Right lobe of liver (tissue), 6 donors: ENCODE results near the gene DQX1. TPM values are rescaled to one million over a fixed set of nuclear protein-coding genes. Genes with fewer than 3 reads are reported as not detected.
A peak's percentile ranks its signal among the peaks of the same experiment; 100 is the strongest.

Experiments used
- ATAC-seq, 4 donors: fragments of 200-7000 bp; cut with Tn5 transposase; one replicate each; pipeline ENCODE4 v1.9.1; 2020; ENCODE audit warnings: mild to moderate bottlenecking in 4 of 4, moderate library complexity in 4 of 4
- DNase-seq, 3 donors: peaks; one replicate each; pipeline ENCODE4 v3.0.0-alpha.2; 2020
- H3K27ac ChIP-seq, 3 donors: fragments of 200-600 bp; one replicate each; pipeline ENCODE4 v1.8.0; 2022
- H3K27me3 ChIP-seq, 2 donors: fragments of 200-600 bp; one replicate each; pipeline ENCODE4 v1.8.0; 2022
- H3K36me3 ChIP-seq, 4 donors: fragments of 200-600 bp; sonication (generic) in 1 of 4; one replicate each; pipeline versions ENCODE4 v1.5.1 to v1.8.0; 2017 to 2022; ENCODE audit warnings: control low read depth in 1 of 4
- H3K4me1 ChIP-seq, 4 donors: fragments of 200-600 bp; sonication (generic) in 1 of 4; one replicate each; pipeline versions ENCODE4 v1.5.1 to v1.8.0; 2017 to 2022; ENCODE audit warnings: control low read depth in 1 of 4
- H3K4me3 ChIP-seq, 3 donors: fragments of 200-600 bp; one replicate each; pipeline ENCODE4 v1.8.0; 2022
- H3K9me3 ChIP-seq, 4 donors: fragments of 200-600 bp; sonication (generic) in 1 of 4; one replicate each; pipeline versions ENCODE4 v1.5.1 to v1.8.0; 2017 to 2022; ENCODE audit warnings: control low read depth in 1 of 4
- POLR2A ChIP-seq: fragments of 450-650 bp; IDR thresholded peaks from one replicate; pipeline ENCODE4 v1.6.1; 2017; ENCODE audit warnings: antibody characterized with exemption, mild to moderate bottlenecking
- WGBS: methylation state at CpG from one replicate; pipeline ENCODE4 v1.1.6; 2018; ENCODE audit warnings: low coverage, low lambda C conversion rate; ENCODE audit not compliant: insufficient coverage; ENCODE audit errors: missing lambda C conversion rate; 5-methylcytosine and 5-hydroxymethylcytosine counted together
- intact Hi-C, 2 donors: fragments of 100-400 bp; cut with DNase I; formaldehyde crosslinking; loops; one replicate each; pipeline versions ENCODE4 v1.11.2 to v1.14.1; 2022
- total RNA-seq, 6 experiments: library from RNA; depleted of rRNA in 2 of 6; stranded (reverse); fragments of >200 nt in 2 of 6; fragmentation: NEBNext Ultra II Directional in 3 of 6; extraction: Animal tissue kit (Norgen Biotek cat#: 25700) in 3 of 6; gene quantifications; one replicate each; pipeline versions ENCODE4 v1.1.0 to v1.2.4, GENCODE V29; 2016 to 2023
- TF ChIP-seq, protein P1 (sequence below), 4 donors: fragments of 200-600 bp in 3 of 4; fragments of 450-650 bp in 1 of 4; IDR thresholded peaks; one replicate each; pipeline versions ENCODE4 v1.5.1 to v1.8.0; 2016 to 2022; ENCODE audit warnings: antibody characterized with exemption in 4 of 4, mild to moderate bottlenecking in 2 of 4
- donor health status: DM: no; HTN: yes; CAD: no.
- donor health status: DM: no; HTN: no; CAD: no.
- donor health status: DM: no; HTN: no; CAD: no.
- donor health status: DM: no; HTN: yes; CAD: no.
- donor health status: DM: no; HTN: yes; CAD: no.

DQX1 gene
- total RNA-seq, 6 experiments from 2014 or later = not detected

GRCh38 chr2:74558284-74559230 lies 32.5 kb upstream of the DQX1 start:
- no peak overlapping the region for H3K4me3 ChIP-seq
- WGBS = 63% methylated on average over 4 of the region's 7 CpGs
- no peaks in the 10 kb centered on the region for H3K4me1 ChIP-seq
- DNase-seq = no peak
- no peak overlapping the region for H3K27ac ChIP-seq
- intact Hi-C loops = no loop called here
- no peaks in the 10 kb centered on the region for H3K9me3 ChIP-seq
- TF ChIP-seq POLR2A = no peak
- TF ChIP-seq, protein P1, sequence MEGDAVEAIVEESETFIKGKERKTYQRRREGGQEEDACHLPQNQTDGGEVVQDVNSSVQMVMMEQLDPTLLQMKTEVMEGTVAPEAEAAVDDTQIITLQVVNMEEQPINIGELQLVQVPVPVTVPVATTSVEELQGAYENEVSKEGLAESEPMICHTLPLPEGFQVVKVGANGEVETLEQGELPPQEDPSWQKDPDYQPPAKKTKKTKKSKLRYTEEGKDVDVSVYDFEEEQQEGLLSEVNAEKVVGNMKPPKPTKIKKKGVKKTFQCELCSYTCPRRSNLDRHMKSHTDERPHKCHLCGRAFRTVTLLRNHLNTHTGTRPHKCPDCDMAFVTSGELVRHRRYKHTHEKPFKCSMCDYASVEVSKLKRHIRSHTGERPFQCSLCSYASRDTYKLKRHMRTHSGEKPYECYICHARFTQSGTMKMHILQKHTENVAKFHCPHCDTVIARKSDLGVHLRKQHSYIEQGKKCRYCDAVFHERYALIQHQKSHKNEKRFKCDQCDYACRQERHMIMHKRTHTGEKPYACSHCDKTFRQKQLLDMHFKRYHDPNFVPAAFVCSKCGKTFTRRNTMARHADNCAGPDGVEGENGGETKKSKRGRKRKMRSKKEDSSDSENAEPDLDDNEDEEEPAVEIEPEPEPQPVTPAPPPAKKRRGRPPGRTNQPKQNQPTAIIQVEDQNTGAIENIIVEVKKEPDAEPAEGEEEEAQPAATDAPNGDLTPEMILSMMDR (IDR thresholded peaks at IDR 0.05) = no peak
- no peak for ATAC-seq
- H3K36me3 ChIP-seq = no peaks in the 10 kb centered on the region
- H3K27me3 ChIP-seq = no peaks in the 10 kb centered on the region

- Histone ChIP-seq H3K27me3 (no peaks in the 10 kb centered on the region), H3K4me3 (no peak overlapping the region), H3K36me3 (no peaks in the 10 kb centered on the region), H3K4me1 (no peaks in the 10 kb centered on the region), H3K9me3 (no peaks in the 10 kb centered on the region), H3K27ac (no peak overlapping the region)
- no peak for TF ChIP-seq POLR2A
- TF ChIP-seq, protein P1 (IDR thresholded peaks at IDR 0.05) = no peak
- WGBS = 83% methylated on average over 1 of the region's 6 CpGs
- DNase-seq (no peak), ATAC-seq (no peak)
- intact Hi-C loops = no loop called here
These were observed 30.9 kb upstream of the DQX1 start for GRCh38 chr2:74556831-74557370.

DNA sequence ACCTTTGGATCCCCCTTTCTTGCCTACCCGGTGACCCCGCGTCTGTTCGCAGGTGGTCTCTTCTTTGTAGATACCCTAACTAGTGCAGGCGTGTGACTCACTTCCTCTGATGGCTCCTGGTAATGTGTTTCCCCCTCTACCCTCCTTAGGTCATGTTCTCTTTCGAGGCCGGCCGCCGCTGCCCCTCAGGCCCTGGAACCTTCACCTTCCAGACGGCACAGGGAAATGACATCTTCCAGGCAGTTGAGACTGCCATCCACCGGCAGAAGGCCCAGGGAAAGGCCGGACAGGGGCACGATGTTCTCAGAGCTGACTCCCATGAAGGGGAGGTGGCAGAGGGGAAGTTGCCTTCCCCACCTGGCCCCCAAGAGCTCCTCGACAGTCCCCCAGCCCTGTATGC lies 30.1 kb upstream of the DQX1 start:
- no peak for ATAC-seq
- intact Hi-C loops = no loop called here
- DNase-seq = no peak
- Histone ChIP-seq H3K27ac (peak overlapping the region in 1 of 3 donors; percentile 43), H3K4me3 (no peak overlapping the region), H3K27me3 (no peaks in the 10 kb centered on the region), H3K9me3 (no peaks in the 10 kb centered on the region), H3K36me3 (no peaks in the 10 kb centered on the region), H3K4me1 (no peaks in the 10 kb centered on the region)
- TF ChIP-seq, protein P1 (IDR thresholded peaks at IDR 0.05) = no peak
- no peak for TF ChIP-seq POLR2A
- WGBS = 74% methylated on average over 6 of the region's 14 CpGs

DNA sequence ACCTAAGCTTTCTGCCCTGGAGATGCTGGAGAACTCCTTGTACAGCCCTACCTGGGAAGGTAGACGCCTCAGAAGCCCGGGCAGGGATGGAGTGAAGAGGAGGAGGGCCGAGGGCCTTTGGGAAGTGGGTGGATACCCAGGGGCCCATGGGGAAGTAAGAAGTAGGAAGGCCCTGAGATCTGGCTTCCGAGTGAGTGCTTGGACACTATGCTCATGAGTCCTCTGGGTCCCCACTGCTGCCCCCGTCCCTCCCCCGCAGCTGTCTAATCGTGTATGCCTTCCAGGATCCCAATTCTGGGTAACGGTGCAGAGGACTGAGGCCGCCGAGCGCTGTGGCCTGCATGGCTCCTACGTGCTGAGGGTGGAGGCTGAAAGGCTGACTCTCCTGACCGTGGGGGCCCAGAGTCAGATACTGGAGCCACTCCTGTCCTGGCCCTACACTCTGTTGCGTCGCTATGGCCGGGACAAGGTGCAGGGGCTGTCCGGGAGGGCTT lies 29.6 kb upstream of the DQX1 start:
- Histone ChIP-seq H3K4me3 (peak overlapping the region; percentile 59 to 78 (median 68)), H3K36me3 (no peaks in the 10 kb centered on the region), H3K27ac (peak overlapping the region in 2 of 3 donors; percentile 63 to 77), H3K27me3 (no peaks in the 10 kb centered on the region), H3K4me1 (no peaks in the 10 kb centered on the region), H3K9me3 (no peaks in the 10 kb centered on the region)
- DNase-seq (peak in 2 of 3 donors; percentile 54 to 58), ATAC-seq (peak in 3 of 4 donors; percentile 5 to 22 (median 22))
- TF ChIP-seq, protein P1 (IDR thresholded peaks at IDR 0.05) = no peak
- TF ChIP-seq POLR2A = no peak
- intact Hi-C loops = no loop called here
- 75% methylated on average over 3 of the region's 17 CpGs for WGBS
